Trophoblast cell (in vitro differentiated cells and primary cell): Measurements from ENCODE around the gene SIGLEC1.

Source experiments
- DNase-seq, 2 donors: peaks; one replicate each; pipeline ENCODE4 v3.0.0-alpha.2; 2016
- H2AFZ ChIP-seq: 2 replicates; pipeline ENCODE4 v1.6.1; 2013; ENCODE audit warnings: low read length, moderate library complexity, mild to moderate bottlenecking; ENCODE audit not compliant: insufficient read depth, poor library complexity
- H2AK5ac ChIP-seq: 2 replicates; pipeline ENCODE4 v1.6.1; 2013; ENCODE audit warnings: mild to moderate bottlenecking, low read length
- H2BK120ac ChIP-seq: 2 replicates; pipeline ENCODE4 v1.6.1; 2013; ENCODE audit warnings: low read length, mild to moderate bottlenecking, moderate library complexity; ENCODE audit not compliant: insufficient read depth, poor library complexity
- H2BK12ac ChIP-seq: 2 replicates; pipeline ENCODE4 v1.6.1; 2013; ENCODE audit warnings: mild to moderate bottlenecking, low read length, moderate library complexity
- H2BK5ac ChIP-seq: 2 replicates; pipeline ENCODE4 v1.6.1; 2013; ENCODE audit warnings: low read length, low read depth, moderate library complexity, mild to moderate bottlenecking; ENCODE audit not compliant: poor library complexity
- H3K14ac ChIP-seq: 2 replicates; pipeline ENCODE4 v1.6.1; 2013; ENCODE audit warnings: mild to moderate bottlenecking, low read length
- H3K18ac ChIP-seq: 2 replicates; pipeline ENCODE4 v1.6.1; 2013; ENCODE audit warnings: mild to moderate bottlenecking, low read length
- H3K23ac ChIP-seq: 2 replicates; pipeline ENCODE4 v1.6.1; 2013; ENCODE audit warnings: low read length
- H3K27ac ChIP-seq: 2 replicates; pipeline ENCODE4 v1.5.1; 2013; ENCODE audit warnings: low read depth, mild to moderate bottlenecking, inconsistent platforms, low read length, moderate library complexity
- H3K27me3 ChIP-seq: 2 replicates; pipeline ENCODE4 v1.6.1; 2013; ENCODE audit warnings: inconsistent platforms, mild to moderate bottlenecking, low read length, moderate library complexity; ENCODE audit not compliant: insufficient read depth
- H3K36me3 ChIP-seq, 2 experiments: 1 replicate in 1 of 2; 2 replicates in 1 of 2; pipeline ENCODE4 v1.6.1; 2013; ENCODE audit warnings: low read length in 2 of 2, mild to moderate bottlenecking in 2 of 2, moderate library complexity in 1 of 2; ENCODE audit not compliant: insufficient read depth in 2 of 2, control insufficient read depth in 1 of 2
- H3K4ac ChIP-seq: 2 replicates; pipeline ENCODE4 v1.6.1; 2013; ENCODE audit warnings: low read depth, mild to moderate bottlenecking, low read length, moderate library complexity
- H3K4me1 ChIP-seq, 2 experiments: 1 replicate in 1 of 2; 2 replicates in 1 of 2; pipeline ENCODE4 v1.6.1; 2013; ENCODE audit warnings: low read length in 2 of 2, mild to moderate bottlenecking in 2 of 2, moderate library complexity in 1 of 2; ENCODE audit not compliant: insufficient read depth in 2 of 2, control insufficient read depth in 1 of 2
- H3K4me2 ChIP-seq: 2 replicates; pipeline ENCODE4 v1.6.1; 2013; ENCODE audit warnings: inconsistent platforms, mild to moderate bottlenecking, low read length, moderate library complexity
- H3K4me3 ChIP-seq: 2 replicates; pipeline ENCODE4 v1.5.1; 2013; ENCODE audit warnings: mild to moderate bottlenecking, low read depth, low read length, inconsistent platforms
- H3K79me1 ChIP-seq: one replicate; pipeline ENCODE4 v1.6.1; 2013; ENCODE audit warnings: low read length
- H3K79me2 ChIP-seq: 2 replicates; pipeline ENCODE4 v1.6.1; 2013; ENCODE audit warnings: low read length, mild to moderate bottlenecking; ENCODE audit not compliant: control insufficient read depth, insufficient read depth, poor library complexity
- H3K9ac ChIP-seq: 2 replicates; pipeline ENCODE4 v1.6.1; 2013; ENCODE audit warnings: mild to moderate bottlenecking, low read length
- H3K9me3 ChIP-seq: 2 replicates; pipeline ENCODE4 v1.6.1; 2013; ENCODE audit warnings: low read depth, mild to moderate bottlenecking, control low read depth, inconsistent platforms, low read length; ENCODE audit not compliant: insufficient read depth
- H4K12ac ChIP-seq: 2 replicates; pipeline ENCODE4 v1.6.1; 2013; ENCODE audit warnings: low read depth, mild to moderate bottlenecking, low read length, moderate library complexity
- H4K8ac ChIP-seq: 2 replicates; pipeline ENCODE4 v1.6.1; 2013; ENCODE audit warnings: low read depth, mild to moderate bottlenecking, low read length, moderate library complexity
- H4K91ac ChIP-seq: one replicate; pipeline ENCODE4 v1.6.1; 2013; ENCODE audit warnings: low read depth, mild to moderate bottlenecking, low read length, moderate library complexity
- whole genome bisulfite sequencing: extraction: QIAGEN DNeasy Blood & Tissue Kit; methylation state at CpG from one replicate; pipeline ENCODE4 v1.1.7; 2013; ENCODE audit warnings: missing lambda C conversion rate; ENCODE audit not compliant: insufficient read length, insufficient coverage; ENCODE audit errors: extremely low coverage; 5-methylcytosine and 5-hydroxymethylcytosine counted together

Gene SIGLEC1

DNA sequence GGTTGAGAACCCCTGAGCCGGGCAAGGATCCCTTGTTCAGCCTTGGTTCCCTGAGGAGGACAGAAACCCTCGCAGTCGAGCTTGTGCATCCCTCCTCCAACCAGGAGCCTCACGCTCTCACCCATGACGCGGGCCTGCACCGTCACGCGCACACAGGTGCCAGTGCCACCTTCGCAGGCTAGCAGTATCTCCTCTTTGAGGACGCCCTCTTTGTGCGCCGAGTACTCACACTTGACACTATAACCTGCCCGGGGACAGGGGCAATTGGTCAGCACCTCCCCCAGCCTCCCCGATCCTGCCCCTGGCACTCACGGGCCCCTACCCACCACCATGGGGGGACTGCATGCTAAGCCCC, 41.9 kb upstream of the SIGLEC1 start:
- H2BK120ac ChIP-seq = no peak overlapping the region
- no peak overlapping the region for H4K12ac ChIP-seq
- no CpG with 5 or more reads among the region's 16 CpGs for WGBS
- no peak overlapping the region for H3K9ac ChIP-seq
- H3K4me3 ChIP-seq = no peak overlapping the region
- no peak overlapping the region for H3K18ac ChIP-seq
- no peak overlapping the region for H3K27ac ChIP-seq
- H4K91ac ChIP-seq = no peak overlapping the region
- H2AFZ ChIP-seq = no peak overlapping the region
- H3K4me2 ChIP-seq = no peak overlapping the region
- H2BK5ac ChIP-seq = no peak overlapping the region
- no peak overlapping the region for H3K23ac ChIP-seq
- H3K9me3 ChIP-seq = peaks cover 7% of the 10 kb centered on the region
- no peak overlapping the region for H2AK5ac ChIP-seq
- no peak overlapping the region for H4K8ac ChIP-seq
- no peak overlapping the region for H2BK12ac ChIP-seq
- H3K27me3 ChIP-seq = peaks cover 30% of the 10 kb centered on the region
- H3K79me1 ChIP-seq = no peaks in the 10 kb centered on the region
- H3K79me2 ChIP-seq = no peaks in the 10 kb centered on the region
- peaks cover 4% of the 10 kb centered on the region in 2 experiments for H3K36me3 ChIP-seq
- H3K4me1 ChIP-seq = peaks cover 3 to 5% of the 10 kb centered on the region in 2 experiments
- H3K14ac ChIP-seq = no peak overlapping the region
- H3K4ac ChIP-seq = no peak overlapping the region
- no peak for DNase-seq

DNA sequence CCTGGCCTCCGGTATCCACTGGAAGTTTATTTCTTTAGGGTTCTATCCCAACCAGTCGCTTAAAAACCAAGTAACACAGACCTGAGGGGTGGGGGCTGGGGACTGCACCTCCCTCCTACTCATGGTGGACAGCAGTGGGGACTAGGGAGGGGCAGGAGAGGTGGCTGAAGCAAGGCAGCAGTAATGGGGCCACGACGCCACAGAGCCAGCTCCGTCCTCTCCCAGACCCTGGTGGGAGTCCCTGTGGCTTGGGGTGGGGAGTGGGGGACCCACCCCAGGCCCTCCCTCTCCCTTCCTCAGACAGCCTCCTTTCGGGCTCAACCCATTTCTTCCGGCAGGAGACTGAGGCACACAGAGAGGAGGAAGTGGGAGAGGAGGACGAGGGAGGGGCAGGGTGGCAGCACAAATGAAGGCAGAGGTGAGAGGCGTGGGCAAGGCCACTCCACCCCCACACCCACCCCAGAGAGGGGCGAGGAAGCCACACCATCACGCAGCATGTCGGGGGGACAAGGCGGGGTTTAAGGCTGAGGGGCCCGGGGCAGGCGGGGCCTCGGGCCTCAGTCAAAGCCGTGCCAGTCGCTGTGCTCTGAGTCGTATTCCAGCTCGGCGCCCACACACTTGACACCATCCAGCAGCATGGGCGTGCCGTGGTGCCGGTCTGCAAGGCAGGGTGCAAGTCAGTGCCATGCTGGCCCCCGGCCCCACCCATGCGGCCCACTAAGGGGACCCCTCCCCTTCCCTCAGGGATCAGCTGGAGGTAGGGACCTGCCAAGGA, 41.3 kb upstream of the SIGLEC1 start:
- no peak overlapping the region for H2BK12ac ChIP-seq
- no peak overlapping the region for H3K23ac ChIP-seq
- H3K4me3 ChIP-seq = no peak overlapping the region
- no peak overlapping the region for H2AFZ ChIP-seq
- no CpG with 5 or more reads among the region's 26 CpGs for WGBS
- H3K14ac ChIP-seq = no peak overlapping the region
- H4K91ac ChIP-seq = no peak overlapping the region
- no peak overlapping the region for H4K8ac ChIP-seq
- no peak overlapping the region for H3K4ac ChIP-seq
- no peaks in the 10 kb centered on the region for H3K79me1 ChIP-seq
- H3K4me2 ChIP-seq = no peak overlapping the region
- H3K18ac ChIP-seq = no peak overlapping the region
- no peak overlapping the region for H3K9ac ChIP-seq
- H3K79me2 ChIP-seq = no peaks in the 10 kb centered on the region
- no peak overlapping the region for H4K12ac ChIP-seq
- H3K27ac ChIP-seq = no peak overlapping the region
- no peak overlapping the region for H2BK120ac ChIP-seq
- H2AK5ac ChIP-seq = no peak overlapping the region
- peaks cover 4% of the 10 kb centered on the region in 2 experiments for H3K36me3 ChIP-seq
- peaks cover 3 to 5% of the 10 kb centered on the region in 2 experiments for H3K4me1 ChIP-seq
- H3K9me3 ChIP-seq = peaks cover 7% of the 10 kb centered on the region
- no peak overlapping the region for H2BK5ac ChIP-seq
- no peak for DNase-seq
- H3K27me3 ChIP-seq = peaks cover 35% of the 10 kb centered on the region

DNA sequence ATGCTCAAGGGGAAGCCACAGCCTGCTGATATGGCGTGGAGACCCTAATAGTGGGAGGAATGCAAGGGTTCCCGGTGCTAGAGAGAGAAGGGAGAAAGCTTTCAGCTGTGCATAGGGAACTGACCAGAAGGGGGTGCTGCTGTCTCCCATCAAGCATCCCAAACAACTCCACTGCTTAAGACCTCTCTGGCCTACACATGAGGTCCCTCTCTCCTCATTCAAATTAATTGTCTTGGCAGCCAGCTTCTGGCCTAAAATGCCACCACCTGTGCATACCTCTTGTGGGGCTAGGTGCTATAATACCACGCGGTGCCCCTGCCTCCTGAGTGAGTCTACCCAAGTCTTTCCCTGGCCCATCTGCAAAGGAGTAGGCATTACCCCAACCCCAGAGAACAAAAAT, 40.7 kb upstream of the SIGLEC1 start:
- Histone ChIP-seq H4K91ac (no peak overlapping the region), H3K79me1 (no peaks in the 10 kb centered on the region), H2AFZ (no peak overlapping the region), H3K4ac (no peak overlapping the region), H3K14ac (no peak overlapping the region), H3K79me2 (no peaks in the 10 kb centered on the region), H3K9me3 (peaks cover 8% of the 10 kb centered on the region), H3K4me3 (no peak overlapping the region), H3K9ac (no peak overlapping the region), H4K8ac (no peak overlapping the region), H2BK12ac (no peak overlapping the region), H3K4me2 (no peak overlapping the region), H3K18ac (no peak overlapping the region), H3K36me3 (peaks cover under 1 to 1% of the 10 kb centered on the region in 2 experiments), H3K23ac (no peak overlapping the region), H2BK5ac (no peak overlapping the region), H3K4me1 (peaks cover 3 to 5% of the 10 kb centered on the region in 2 experiments), H2BK120ac (no peak overlapping the region), H2AK5ac (no peak overlapping the region), H4K12ac (no peak overlapping the region), H3K27ac (no peak overlapping the region), H3K27me3 (peaks cover 36% of the 10 kb centered on the region)
- peak in 1 of 2 donors; percentile 63 for DNase-seq
- no CpG with 5 or more reads among the region's 4 CpGs for WGBS

DNA sequence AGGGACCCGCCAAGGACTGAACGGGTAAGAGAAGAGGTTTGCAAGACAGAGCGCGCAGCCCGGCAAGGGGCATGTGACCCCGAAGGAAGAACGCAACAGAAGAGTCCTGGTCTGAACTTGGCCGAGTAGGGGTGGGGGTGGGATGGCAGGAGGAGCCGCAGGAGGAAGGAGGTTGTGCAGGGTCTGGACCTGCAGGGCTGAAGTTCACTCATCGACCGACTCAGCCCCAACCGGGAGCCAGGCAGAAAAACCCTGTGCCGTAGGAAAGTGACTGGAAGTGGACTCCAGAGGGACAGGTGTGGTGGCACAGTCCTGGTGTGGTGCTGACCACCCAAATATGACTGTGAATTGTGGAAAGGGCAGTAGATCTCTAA, 40.0 kb upstream of the SIGLEC1 start:
- H3K79me2 ChIP-seq = no peaks in the 10 kb centered on the region
- DNase-seq = peak in 1 of 2 donors; percentile 27
- H4K8ac ChIP-seq = no peak overlapping the region
- no peak overlapping the region for H3K4ac ChIP-seq
- peaks cover 3 to 5% of the 10 kb centered on the region in 2 experiments for H3K4me1 ChIP-seq
- WGBS = no CpG with 5 or more reads among the region's 13 CpGs
- H4K12ac ChIP-seq = no peak overlapping the region
- H3K27me3 ChIP-seq = peaks cover 36% of the 10 kb centered on the region
- H3K9ac ChIP-seq = no peak overlapping the region
- no peak overlapping the region for H3K18ac ChIP-seq
- H4K91ac ChIP-seq = no peak overlapping the region
- H2BK12ac ChIP-seq = no peak overlapping the region
- no peak overlapping the region for H3K23ac ChIP-seq
- H3K36me3 ChIP-seq = no peaks in the 10 kb centered on the region
- no peak overlapping the region for H2BK5ac ChIP-seq
- no peak overlapping the region for H3K27ac ChIP-seq
- H3K4me3 ChIP-seq = no peak overlapping the region
- H2BK120ac ChIP-seq = no peak overlapping the region
- H3K14ac ChIP-seq = no peak overlapping the region
- peaks cover 8% of the 10 kb centered on the region for H3K9me3 ChIP-seq
- H3K79me1 ChIP-seq = no peaks in the 10 kb centered on the region
- no peak overlapping the region for H2AK5ac ChIP-seq
- no peak overlapping the region for H2AFZ ChIP-seq
- H3K4me2 ChIP-seq = peak overlapping the region; percentile 60
